GM15510 (cell line): ENCODE measurements around the gene OTUD3.

Experiments
- POLR2A ChIP-seq: IDR thresholded peaks from 3 replicates; pipeline ENCODE4 v1.6.1; 2011; ENCODE audit warnings: borderline replicate concordance; ENCODE audit not compliant: insufficient read length; ENCODE audit errors: extremely low read depth

Gene OTUD3

GRCh38 chr1:19882111-19883071 is at the start of gene OTUD3:
OTUD3 (plus strand) TSS chr1:19882395; CDS start chr1:19882514, 119 bp downstream.
- TF ChIP-seq POLR2A: peak; percentile 83

- no peak for TF ChIP-seq POLR2A
Measured at GRCh38 chr1:19835578-19835977, 46.6 kb upstream of the OTUD3 start.

- TF ChIP-seq POLR2A: no peak
Measured at GRCh38 chr1:19837866-19838265, 44.3 kb upstream of the OTUD3 start.

- TF ChIP-seq POLR2A: no peak
Measured at GRCh38 chr1:19840228-19840627, 42.0 kb upstream of the OTUD3 start.

- TF ChIP-seq POLR2A: no peak
Measured at GRCh38 chr1:19844731-19845495, 37.3 kb upstream of the OTUD3 start.

- no peak for TF ChIP-seq POLR2A
Measured at GRCh38 chr1:19845555-19845954, 36.6 kb upstream of the OTUD3 start.

- no peak for TF ChIP-seq POLR2A
Measured at GRCh38 chr1:19846338-19846737, 35.9 kb upstream of the OTUD3 start.

- TF ChIP-seq POLR2A: no peak
Measured at GRCh38 chr1:19850214-19850613, 32.0 kb upstream of the OTUD3 start.

- no peak for TF ChIP-seq POLR2A
Measured at GRCh38 chr1:19852036-19852435, 30.2 kb upstream of the OTUD3 start.

GRCh38 chr1:19854866-19855265 is 27.3 kb upstream of the OTUD3 start:
- TF ChIP-seq POLR2A: no peak

- no peak for TF ChIP-seq POLR2A
Measured at GRCh38 chr1:19858893-19859292, 23.3 kb upstream of the OTUD3 start.

- no peak for TF ChIP-seq POLR2A
Measured at GRCh38 chr1:19859876-19860275, 22.3 kb upstream of the OTUD3 start.

- TF ChIP-seq POLR2A: no peak
Measured at GRCh38 chr1:19860418-19860817, 21.8 kb upstream of the OTUD3 start.

- TF ChIP-seq POLR2A: no peak
Measured at GRCh38 chr1:19861034-19861433, 21.2 kb upstream of the OTUD3 start.

- no peak for TF ChIP-seq POLR2A
Measured at GRCh38 chr1:19861842-19862530, 20.2 kb upstream of the OTUD3 start.
